KBM-7 (cell line): Measurements from ENCODE around the gene MED10.

Experiments
- DNase-seq: peaks from one replicate; pipeline ENCODE4 v3.0.0-alpha.2; 2015
- in situ Hi-C: fragments of 300-500 bp; cut with MboI; formaldehyde crosslinking; loops from 2 replicates; pipeline ENCODE4 v1.14.3; 2020; ENCODE audit warnings: low sequenced_read_pairs, low pct_unique_long_range_greater_than_20kb, mixed read lengths

Gene MED10

GRCh38 chr5:6401410-6401809, 23.1 kb upstream of the MED10 start:
- in situ Hi-C loops = no loop called here
- DNase-seq = no peak

DNA sequence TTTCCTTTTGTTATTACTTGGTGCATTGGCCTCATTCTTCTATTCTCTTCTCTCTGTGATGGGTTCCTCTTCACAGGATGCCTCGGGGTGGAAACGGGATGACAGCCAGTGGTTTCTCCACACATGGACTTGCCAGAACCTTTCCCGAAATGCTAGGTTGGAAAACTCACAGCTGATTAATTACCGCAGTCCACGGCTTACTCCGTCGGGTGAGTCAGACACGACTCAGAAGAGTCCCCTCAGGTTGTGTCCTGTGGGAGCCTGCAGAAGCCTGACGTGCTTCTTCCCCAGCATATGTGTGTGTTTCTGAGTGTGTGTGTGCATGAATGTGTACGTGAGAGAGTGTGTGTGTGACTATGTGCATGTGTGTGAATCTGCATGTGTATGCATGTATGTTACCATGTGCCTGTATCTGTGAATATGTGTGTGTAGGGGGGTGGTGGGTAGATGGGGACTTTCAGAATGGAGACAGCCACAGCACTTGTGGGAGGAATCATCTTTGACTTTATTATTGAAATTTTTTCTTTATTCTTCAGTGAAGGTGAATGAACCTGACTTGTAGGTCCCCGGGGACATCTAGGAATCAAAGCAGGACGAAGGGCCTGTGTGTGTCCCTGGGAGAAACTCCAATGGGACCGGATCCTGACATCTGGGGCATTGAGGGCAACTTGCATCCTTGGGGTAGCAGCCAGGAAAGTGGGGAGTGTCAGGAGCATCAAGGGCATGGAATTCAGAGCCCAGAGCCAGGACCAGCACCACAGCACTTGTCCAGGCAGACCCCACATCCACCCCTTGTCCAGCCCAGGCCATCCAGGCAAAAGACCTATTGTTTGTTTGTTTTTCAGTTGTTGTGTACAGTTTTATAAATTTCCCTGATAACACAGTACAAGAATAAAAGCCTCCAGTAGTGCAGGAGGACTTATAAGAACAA, 21.9 kb upstream of the MED10 start:
- DNase-seq = no peak
- in situ Hi-C loops = no loop called here

DNA sequence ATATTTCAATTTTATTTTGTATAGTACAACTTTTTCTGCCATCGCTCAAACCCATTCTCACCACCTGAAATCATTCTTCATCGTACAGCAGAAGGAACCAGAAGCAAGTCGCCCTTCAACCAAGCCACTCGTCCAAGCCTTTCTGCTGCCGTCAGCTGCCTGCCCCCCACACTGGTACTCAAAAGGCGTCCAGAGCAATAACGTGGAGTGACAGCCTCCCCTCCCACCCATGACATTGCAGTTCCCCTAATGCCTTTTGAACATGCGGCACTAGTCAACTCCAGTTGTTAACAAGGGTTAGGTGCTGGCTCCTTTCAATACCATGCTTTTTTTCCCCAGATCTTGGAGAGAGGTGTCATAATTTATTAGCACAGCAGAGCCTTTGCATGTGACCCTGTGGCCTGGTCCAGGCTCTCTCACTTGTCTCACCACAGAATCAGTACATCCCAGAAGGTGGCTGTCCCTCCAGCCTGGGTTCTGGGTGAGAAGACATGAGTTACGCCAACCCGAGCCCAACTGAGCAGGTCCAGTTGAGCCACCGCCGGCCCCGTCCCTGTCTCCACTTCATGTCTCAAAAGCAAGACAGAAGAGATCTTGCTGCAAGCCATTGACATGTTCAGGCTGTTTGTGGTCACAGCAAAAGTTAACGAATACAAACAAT, 20.4 kb upstream of the MED10 start:
- no peak for DNase-seq
- in situ Hi-C loops = no loop called here

GRCh38 chr5:6397536-6398269, 19.4 kb upstream of the MED10 start:
- in situ Hi-C loops = no loop called here
- no peak for DNase-seq

DNA sequence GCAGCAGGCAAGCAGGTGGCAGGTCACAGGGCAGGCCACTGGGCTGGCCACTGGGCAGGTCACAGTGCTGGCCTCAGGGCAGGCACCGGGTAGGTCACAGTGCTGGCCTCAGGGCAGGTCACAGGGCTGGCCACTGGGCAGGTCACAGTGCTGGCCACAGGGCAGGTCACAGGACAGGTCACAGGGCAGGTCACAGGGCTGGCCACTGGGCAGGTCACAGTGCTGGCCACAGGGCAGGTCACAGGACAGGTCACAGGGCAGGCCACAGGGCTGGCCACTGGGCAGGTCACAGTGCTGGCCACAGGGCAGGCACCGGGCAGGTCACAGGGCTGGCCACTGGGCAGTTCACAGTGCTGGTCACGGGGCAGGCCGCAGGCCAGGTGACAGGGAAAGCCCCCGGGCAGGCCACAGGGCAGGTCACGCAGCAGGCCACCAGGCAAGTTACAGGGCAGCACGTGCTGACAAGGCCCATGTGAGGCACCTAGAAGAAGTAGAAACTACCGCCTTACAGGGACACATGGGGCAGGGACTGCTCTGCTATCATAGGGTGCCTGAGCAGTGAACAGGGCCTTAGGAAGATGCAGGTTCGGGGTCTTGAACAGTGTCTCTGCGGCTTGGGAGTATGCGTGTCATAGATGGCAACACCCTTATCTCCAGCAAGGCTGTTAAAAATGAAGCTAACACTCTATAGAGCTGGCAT, 18.6 kb upstream of the MED10 start:
- no peak for DNase-seq
- in situ Hi-C loops = no loop called here

- in situ Hi-C loops = no loop called here
- no peak for DNase-seq
These were observed 17.7 kb upstream of the MED10 start for GRCh38 chr5:6396043-6396442.

DNA sequence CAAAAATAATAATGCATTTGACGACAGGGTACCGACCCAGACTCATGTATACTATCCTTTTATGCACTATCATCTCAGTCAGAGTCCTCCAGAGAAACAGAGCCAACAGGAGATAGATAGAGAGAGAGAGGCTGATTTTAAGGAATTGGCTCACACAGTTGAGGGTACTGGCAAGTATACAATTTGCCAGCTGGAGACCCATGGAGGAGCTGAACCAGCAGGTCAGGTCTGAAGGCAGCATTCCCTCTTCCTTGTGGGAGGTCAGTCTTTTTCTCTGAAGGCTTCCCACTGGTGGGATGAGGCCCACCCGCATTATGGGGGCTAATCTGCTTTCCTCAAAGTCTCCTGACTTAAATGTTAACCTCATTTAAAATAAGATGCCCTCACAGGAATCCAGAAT, 17.3 kb upstream of the MED10 start:
- in situ Hi-C loops = no loop called here

GRCh38 chr5:6395102-6395445, 16.7 kb upstream of the MED10 start:
- DNase-seq = no peak
- in situ Hi-C loops = no loop called here

More for the DNA sequence above, 17.3 kb upstream of the MED10 start:
- no peak for DNase-seq

DNA sequence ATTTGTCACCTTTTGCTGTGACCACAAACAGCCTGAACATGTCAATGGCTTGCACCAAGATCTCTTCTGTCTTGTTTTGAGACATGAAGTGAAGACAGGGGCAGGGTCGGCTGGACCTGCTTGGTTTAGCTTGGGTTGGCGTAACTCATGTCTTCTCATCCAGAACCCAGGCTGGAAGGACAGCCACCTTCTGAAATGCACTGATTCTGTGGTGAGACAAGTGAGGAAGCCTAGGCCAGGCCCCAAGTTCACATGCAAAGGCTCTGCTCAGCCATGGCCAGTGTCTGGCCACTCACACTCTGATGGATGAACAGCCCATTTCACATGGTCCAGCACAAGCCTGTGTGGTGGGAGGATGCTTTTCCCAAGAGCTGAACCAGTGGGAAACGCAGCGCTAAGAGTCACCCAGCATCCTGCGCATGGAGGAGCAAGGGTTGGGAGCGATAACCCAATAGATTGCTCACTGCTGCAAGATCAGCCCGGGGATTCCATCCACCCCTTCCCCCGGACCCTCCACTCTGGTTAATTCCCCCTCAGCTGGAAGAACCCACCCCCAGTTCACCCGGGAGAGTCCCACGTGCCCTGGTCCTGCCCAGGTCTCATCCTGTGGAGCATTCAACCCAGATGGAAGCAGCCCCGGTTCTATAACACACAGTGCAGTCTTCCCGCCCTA, 16.2 kb upstream of the MED10 start:
- no peak for DNase-seq
- in situ Hi-C loops = no loop called here

GRCh38 chr5:6393596-6394194, 15.3 kb upstream of the MED10 start:
- no peak for DNase-seq
- in situ Hi-C loops = no loop called here

GRCh38 chr5:6392561-6392960, 14.2 kb upstream of the MED10 start:
- no peak for DNase-seq
- in situ Hi-C loops = no loop called here

GRCh38 chr5:6391151-6391550, 12.8 kb upstream of the MED10 start:
- in situ Hi-C loops = no loop called here
- DNase-seq = no peak

- in situ Hi-C loops = no loop called here
- no peak for DNase-seq
These were observed 11.7 kb upstream of the MED10 start for GRCh38 chr5:6389946-6390530.

GRCh38 chr5:6389397-6389796, 11.1 kb upstream of the MED10 start:
- no peak for DNase-seq
- in situ Hi-C loops = no loop called here

DNA sequence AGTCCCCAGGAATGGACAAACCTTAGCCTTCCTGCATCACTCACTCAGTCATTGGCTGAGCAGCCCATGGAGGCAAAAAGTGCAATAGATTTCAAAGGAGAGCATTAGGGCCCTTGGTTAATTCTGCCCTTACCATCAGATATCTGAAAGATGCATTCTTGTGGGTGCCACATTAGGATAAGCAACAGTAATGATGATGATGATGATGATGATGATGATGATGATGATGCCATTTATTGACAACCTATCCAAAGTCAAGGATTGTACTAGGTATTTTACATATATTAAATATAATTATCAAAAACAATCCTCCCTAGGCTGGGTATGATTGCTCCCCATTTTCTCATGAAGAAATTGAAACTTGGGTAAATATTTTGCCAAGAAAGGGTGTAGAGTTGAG, 9.6 kb upstream of the MED10 start:
- in situ Hi-C loops = no loop called here
- DNase-seq = no peak

DNA sequence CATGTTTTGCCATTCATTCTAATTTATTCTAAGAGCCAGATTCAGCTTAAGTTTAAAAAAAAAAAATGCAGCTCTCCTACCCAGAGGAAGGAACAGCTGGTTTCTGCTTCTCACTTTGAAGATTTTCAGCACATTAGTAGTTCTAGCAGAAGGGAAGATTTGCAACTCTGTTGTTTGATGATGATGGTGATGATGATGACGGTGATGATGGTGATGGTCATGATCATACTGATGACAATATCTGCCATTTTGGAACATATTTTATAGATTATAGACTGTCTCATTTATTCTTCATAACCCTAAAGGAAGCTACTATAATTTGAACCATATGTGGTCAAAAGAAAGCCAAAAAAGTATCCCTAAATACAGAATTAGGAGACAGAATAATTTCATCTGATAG, 7.9 kb upstream of the MED10 start:
- in situ Hi-C loops = no loop called here
- DNase-seq = no peak

- in situ Hi-C loops = no loop called here
These were observed 6.5 kb upstream of the MED10 start for GRCh38 chr5:6384856-6385255.

DNA sequence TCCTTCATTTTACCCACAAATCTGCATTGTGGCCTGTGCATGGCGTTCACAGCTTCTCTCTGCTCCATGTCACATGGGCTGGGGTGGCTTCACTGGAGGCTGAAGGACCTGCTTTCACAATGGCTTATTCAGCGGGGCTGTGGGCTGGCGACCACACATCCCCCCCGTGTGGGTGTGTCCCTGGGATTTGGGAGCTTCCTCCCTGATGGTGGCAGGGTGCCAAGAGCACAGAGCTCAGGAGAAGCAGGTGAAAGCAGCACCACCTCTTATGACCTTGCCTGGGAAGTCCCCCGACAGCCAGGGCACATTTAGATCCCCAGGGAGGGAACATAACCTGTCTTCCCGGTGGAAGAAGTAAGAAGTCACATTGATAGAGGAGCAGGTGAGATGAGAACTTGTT, 5.0 kb upstream of the MED10 start:
- no peak for DNase-seq
- in situ Hi-C loops = no loop called here

More at GRCh38 chr5:6384856-6385255, 6.5 kb upstream of the MED10 start:
- no peak for DNase-seq
